Uterus (tissue), 2 donors: ENCODE data around the gene RASSF8.

Experiments used
- CTCF ChIP-seq, 4 experiments: fragments of 200-600 bp in 2 of 4; fragments of 450-650 bp in 2 of 4; sonication (generic) in 2 of 4; IDR thresholded peaks; one replicate each; pipeline ENCODE4 v1.5.1; 2016 to 2019; ENCODE audit warnings: antibody characterized with exemption in 4 of 4, mild to moderate bottlenecking in 2 of 4, moderate library complexity in 1 of 4
- POLR2A ChIP-seq, 2 donors: fragments of 450-650 bp; IDR thresholded peaks; one replicate each; pipeline ENCODE4 v1.6.1; 2016; ENCODE audit warnings: antibody characterized with exemption in 2 of 2, mild to moderate bottlenecking in 1 of 2, moderate library complexity in 1 of 2

DNA sequence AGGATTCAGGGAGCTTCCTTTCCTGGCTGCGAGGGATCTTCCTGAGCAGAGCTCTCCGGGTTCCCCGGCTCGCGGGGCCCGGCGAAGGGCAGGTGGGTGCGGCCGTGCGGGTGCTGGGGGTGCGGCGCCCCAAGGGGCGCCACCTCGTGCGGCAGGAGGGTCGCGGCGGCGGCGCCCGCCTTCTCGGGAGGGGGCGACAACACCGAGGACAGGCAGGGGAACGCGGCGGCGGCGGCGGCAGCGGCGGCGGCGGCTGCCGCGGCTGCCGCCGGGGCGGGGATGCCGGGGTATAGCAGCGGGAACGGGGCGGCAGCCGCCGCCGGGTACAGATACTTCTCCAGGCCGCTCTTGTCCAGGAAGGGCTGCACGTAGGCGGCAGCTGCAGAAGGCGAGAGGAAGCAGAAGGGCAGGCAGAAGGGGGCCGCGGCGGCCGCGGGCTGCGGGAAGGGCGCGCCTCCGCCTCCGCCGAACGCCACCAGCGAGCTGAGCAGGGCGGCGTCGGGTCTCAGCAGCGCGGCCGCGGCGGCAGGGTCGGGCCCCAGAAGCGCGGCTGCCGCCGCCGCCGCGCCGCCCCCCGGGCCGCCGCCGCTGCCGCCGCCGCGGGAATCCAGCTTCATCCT, 163.7 kb downstream of the RASSF8 start:
- TF ChIP-seq CTCF (IDR thresholded peaks at IDR 0.05), result no peak
- no peak for TF ChIP-seq POLR2A (IDR thresholded peaks at IDR 0.05)
